ENCODE results near the gene SLC1A2. TPM values are rescaled to one million over a fixed set of nuclear protein-coding genes. Genes with fewer than 3 reads are reported as not detected.
A peak's percentile ranks its signal among the peaks of the same experiment; 100 is the strongest.

Gene SLC1A2
- total and polyA plus RNA-seq, 2 of the 4 experiments (the other 2 are of a cell fraction): 0.15 to 0.54 TPM

- Histone ChIP-seq H4K5ac (ENCODE audit: low read depth, low read length) (peak overlapping the region; percentile 32; the same call in 1 of the 2 replicates), H3K9me3 (ENCODE audit: control insufficient read depth, insufficient read depth, low read length) (peaks cover 3% of the 10 kb centered on the region; the same call in 1 of the 2 replicates), H3K56ac (ENCODE audit: extremely low read depth, insufficient read depth, low read length) (no peak overlapping the region), H2BK20ac (ENCODE audit: low read depth, low read length) (no peak overlapping the region), H2AK9ac (replicated peaks; ENCODE audit: low read depth, low read length, poor library complexity) (no peak overlapping the region), H3K23ac (ENCODE audit: low read depth, low read length) (no peak overlapping the region), H3K4me3 (ENCODE audit: insufficient read depth, low read depth, low read length) (no peak overlapping the region), H3K4ac (ENCODE audit: low read depth, low read length) (no peak overlapping the region), H3K14ac (replicated peaks; ENCODE audit: low read depth, low read length) (0 out of 2 replicates have a peak overlapping the region, but pooled peaks have one; percentile 11), H3K4me2 (ENCODE audit: low read depth, low read length) (no peak overlapping the region), H2AFZ (replicated peaks; ENCODE audit: low read length, poor library complexity) (no peak overlapping the region), H3K27me3 (ENCODE audit: control insufficient read depth, insufficient read depth, low read length) (no peaks in the 10 kb centered on the region), H4K20me1 (ENCODE audit: insufficient read depth, low read length) (no peaks in the 10 kb centered on the region), H4K8ac (ENCODE audit: low read depth in 2 of 2, low read length in 2 of 2) (no peak overlapping the region), H3K27ac (ENCODE audit: insufficient read depth, low read length) (peak overlapping the region; percentile 16; the same call in 1 of the 2 replicates), H2AK5ac (ENCODE audit: low read depth, low read length) (no peak overlapping the region), H3K18ac (ENCODE audit: low read depth, low read length) (peak overlapping the region; percentile 57; the same call in 1 of the 2 replicates), H3K36me3 (ENCODE audit: control insufficient read depth, insufficient read depth, low read length) (peaks cover 37% of the 10 kb centered on the region), H3K79me1 (ENCODE audit: low read depth in 1 of 2, low read length in 2 of 2) (peaks cover 6 to 41% of the 10 kb centered on the region in 2 experiments; a peak in 3 of 4 replicates), H3K9ac (ENCODE audit: low read depth, low read length) (no peak overlapping the region), H2BK120ac (ENCODE audit: low read depth, low read length) (no peak overlapping the region), H3K4me1 (ENCODE audit: control insufficient read depth, insufficient read depth, low read length) (peaks cover 13% of the 10 kb centered on the region), H3K9me1 (ENCODE audit: insufficient read depth, low read length) (peaks cover 2% of the 10 kb centered on the region; the same call in 1 of the 2 replicates), H4K91ac (ENCODE audit: insufficient read depth, low read depth, low read length) (no peak overlapping the region), H2BK5ac (ENCODE audit: low read depth, low read length, poor library complexity, severe bottlenecking) (peak overlapping the region; percentile 98), H2BK15ac (ENCODE audit: low read depth, low read length) (no peak overlapping the region)
- TF ChIP-seq RAD21 (IDR thresholded peaks at IDR 0.05; ENCODE audit: low read length) (no peak), MXI1 (IDR thresholded peaks at IDR 0.05; ENCODE audit: borderline replicate concordance, low read depth, low read length) (no peak), SMC3 (IDR thresholded peaks at IDR 0.05; ENCODE audit: low read depth, low read length) (no peak), USF2 (IDR thresholded peaks at IDR 0.05; ENCODE audit: low read depth, low read length) (no peak)
- ATAC-seq (ENCODE audit: low read depth) (no peak), DNase-seq (no peak)
- dilution Hi-C loops (cut with HindIII; ENCODE audit: low sequenced_read_pairs, unreplicated experiment): no loop called here
- ChIA-PET POLR2A (ENCODE audit: unreplicated experiment) (no interaction called here), CTCF (interaction anchor here (1.0 kb wide), 1 partner anchor 73 kb away, joined by 3 read pairs; no protein-coding TSS in a partner anchor)
- WGBS, 2 experiments (ENCODE audit: extremely low coverage in 2 of 2, insufficient read length in 1 of 2): no CpG with 5 or more reads among the region's 1 CpG
- intact Hi-C loops (cut with micrococcal nuclease): loop anchor here (5.0 to 10.0 kb wide), 2 partner anchors 77 to 254 kb away; no protein-coding TSS in a partner anchor
- no TSS peak for BruUV-seq (replicated peaks)
- in situ Hi-C loops (cut with MboI; ENCODE audit: low sequenced_read_pairs): loop anchor here (10.0 kb wide), 1 partner anchor 154 kb away; no protein-coding TSS in a partner anchor
These were observed 189.0 kb downstream of the SLC1A2 start for GRCh38 chr11:35230388-35230787.

Data from IMR-90 (cell line).